ENCODE results near the gene ARMS2. TPM values are rescaled to one million over a fixed set of nuclear protein-coding genes. Genes with fewer than 3 reads are reported as not detected.

ARMS2 gene
- polyA plus RNA-seq, 1 donor from 2014 or later: not detected

- Histone ChIP-seq H2AFZ (ENCODE audit: low read depth, low read length) (no peak overlapping the region), H3K79me2 (replicated peaks; ENCODE audit: insufficient read depth, low read length) (no peaks in the 10 kb centered on the region), H3K36me3 (ENCODE audit: insufficient read depth, low read length) (no peaks in the 10 kb centered on the region), H4K20me1 (ENCODE audit: insufficient read depth) (no peaks in the 10 kb centered on the region), H3K4me2 (ENCODE audit: low read length) (no peak overlapping the region), H3F3A (ENCODE audit: insufficient read depth, low read length, poor library complexity, severe bottlenecking) (no peaks in the 10 kb centered on the region), H3K27me3 (ENCODE audit: insufficient read depth, low read depth, low read length) (peaks cover 40% of the 10 kb centered on the region), H3K9ac (ENCODE audit: low read length) (no peak overlapping the region), H3K27ac (ENCODE audit: low read length) (no peak overlapping the region), H3K9me3 (ENCODE audit: low read length) (no peaks in the 10 kb centered on the region), H3K4me3 (ENCODE audit: low read length) (no peak overlapping the region), H3K9me2 (ENCODE audit: insufficient read depth, low read length) (no peaks in the 10 kb centered on the region)
- no peak for TF ChIP-seq SMC3 (conservative IDR thresholded peaks at IDR 0.05; ENCODE audit: poor library complexity)
- no peak for TF ChIP-seq REST (IDR thresholded peaks at IDR 0.05; ENCODE audit: borderline replicate concordance)
- TF ChIP-seq, protein P1, sequence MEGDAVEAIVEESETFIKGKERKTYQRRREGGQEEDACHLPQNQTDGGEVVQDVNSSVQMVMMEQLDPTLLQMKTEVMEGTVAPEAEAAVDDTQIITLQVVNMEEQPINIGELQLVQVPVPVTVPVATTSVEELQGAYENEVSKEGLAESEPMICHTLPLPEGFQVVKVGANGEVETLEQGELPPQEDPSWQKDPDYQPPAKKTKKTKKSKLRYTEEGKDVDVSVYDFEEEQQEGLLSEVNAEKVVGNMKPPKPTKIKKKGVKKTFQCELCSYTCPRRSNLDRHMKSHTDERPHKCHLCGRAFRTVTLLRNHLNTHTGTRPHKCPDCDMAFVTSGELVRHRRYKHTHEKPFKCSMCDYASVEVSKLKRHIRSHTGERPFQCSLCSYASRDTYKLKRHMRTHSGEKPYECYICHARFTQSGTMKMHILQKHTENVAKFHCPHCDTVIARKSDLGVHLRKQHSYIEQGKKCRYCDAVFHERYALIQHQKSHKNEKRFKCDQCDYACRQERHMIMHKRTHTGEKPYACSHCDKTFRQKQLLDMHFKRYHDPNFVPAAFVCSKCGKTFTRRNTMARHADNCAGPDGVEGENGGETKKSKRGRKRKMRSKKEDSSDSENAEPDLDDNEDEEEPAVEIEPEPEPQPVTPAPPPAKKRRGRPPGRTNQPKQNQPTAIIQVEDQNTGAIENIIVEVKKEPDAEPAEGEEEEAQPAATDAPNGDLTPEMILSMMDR (IDR thresholded peaks at IDR 0.05; ENCODE audit: poor library complexity, severe bottlenecking): no peak
- TF ChIP-seq RAD21 (conservative IDR thresholded peaks at IDR 0.05): no peak
- no peak for TF ChIP-seq EP300 (conservative IDR thresholded peaks at IDR 0.05; ENCODE audit: poor library complexity, severe bottlenecking)
- TF ChIP-seq MXI1 (conservative IDR thresholded peaks at IDR 0.05; ENCODE audit: poor library complexity, severe bottlenecking): no peak
- no peak for TF ChIP-seq POLR2AphosphoS5 (IDR thresholded peaks at IDR 0.05)
- no peak for TF ChIP-seq EZH2 (IDR thresholded peaks at IDR 0.05; ENCODE audit: borderline replicate concordance, insufficient read depth, low read length, poor library complexity, severe bottlenecking)
- no peak for TF ChIP-seq TAF1 (IDR thresholded peaks at IDR 0.05; ENCODE audit: low read depth)
Measured at GRCh38 chr10:122464586-122464985, 10.1 kb downstream of the ARMS2 start.

- Histone ChIP-seq H3K79me2 (replicated peaks; ENCODE audit: insufficient read depth, low read length) (no peaks in the 10 kb centered on the region), H3K27me3 (ENCODE audit: insufficient read depth, low read depth, low read length) (peaks cover 31% of the 10 kb centered on the region), H3K36me3 (ENCODE audit: insufficient read depth, low read length) (no peaks in the 10 kb centered on the region), H3K4me2 (ENCODE audit: low read length) (no peak overlapping the region), H4K20me1 (ENCODE audit: insufficient read depth) (no peaks in the 10 kb centered on the region), H3K27ac (ENCODE audit: low read length) (no peak overlapping the region), H3F3A (ENCODE audit: insufficient read depth, low read length, poor library complexity, severe bottlenecking) (no peaks in the 10 kb centered on the region), H2AFZ (ENCODE audit: low read depth, low read length) (no peak overlapping the region), H3K4me3 (ENCODE audit: low read length) (no peak overlapping the region), H3K9me2 (ENCODE audit: insufficient read depth, low read length) (no peaks in the 10 kb centered on the region), H3K9ac (ENCODE audit: low read length) (no peak overlapping the region), H3K9me3 (ENCODE audit: low read length) (no peaks in the 10 kb centered on the region)
- TF ChIP-seq MXI1 (conservative IDR thresholded peaks at IDR 0.05; ENCODE audit: poor library complexity, severe bottlenecking) (no peak), REST (IDR thresholded peaks at IDR 0.05; ENCODE audit: borderline replicate concordance) (no peak), TAF1 (IDR thresholded peaks at IDR 0.05; ENCODE audit: low read depth) (no peak), EP300 (conservative IDR thresholded peaks at IDR 0.05; ENCODE audit: poor library complexity, severe bottlenecking) (no peak), EZH2 (IDR thresholded peaks at IDR 0.05; ENCODE audit: borderline replicate concordance, insufficient read depth, low read length, poor library complexity, severe bottlenecking) (no peak), RAD21 (conservative IDR thresholded peaks at IDR 0.05) (no peak), SMC3 (conservative IDR thresholded peaks at IDR 0.05; ENCODE audit: poor library complexity) (no peak), POLR2AphosphoS5 (IDR thresholded peaks at IDR 0.05) (no peak)
- TF ChIP-seq, protein P1 (IDR thresholded peaks at IDR 0.05; ENCODE audit: poor library complexity, severe bottlenecking): no peak
Measured at GRCh38 chr10:122465401-122466040, 11.1 kb downstream of the ARMS2 start.

All from neural cell (in vitro differentiated cells).